GM12878 (cell line): ENCODE results near the gene USP9X. TPM values are rescaled to one million over a fixed set of nuclear protein-coding genes. Genes with fewer than 3 reads are reported as not detected.

ENCODE experiments used
- ASH2L ChIP-seq: fragments of 300-600, 200-600 bp; sonication (generic); IDR thresholded peaks from 2 replicates; pipeline ENCODE4 v1.6.1; 2017; ENCODE audit warnings: low read depth, mild to moderate bottlenecking, borderline replicate concordance
- IKZF1 ChIP-seq: fragments of 450-650 bp; conservative IDR thresholded peaks from 2 replicates; pipeline ENCODE4 v1.6.1; 2017; ENCODE audit warnings: antibody characterized with exemption, mild to moderate bottlenecking
- MEF2B ChIP-seq: fragments of 450-650 bp; IDR thresholded peaks from 2 replicates; pipeline ENCODE4 v1.6.1; 2018; ENCODE audit warnings: mild to moderate bottlenecking, moderate library complexity; ENCODE audit not compliant: partially characterized antibody, poor library complexity, severe bottlenecking
- POLR2A ChIP-seq: IDR thresholded peaks from 2 replicates; pipeline ENCODE4 v1.6.1; 2011; ENCODE audit warnings: low read depth, mild to moderate bottlenecking, low read length
- POLR2AphosphoS5 ChIP-seq: IDR thresholded peaks from 2 replicates; pipeline ENCODE4 v1.6.1; 2011; ENCODE audit warnings: mild to moderate bottlenecking, low read length, inconsistent platforms
- RUNX3 ChIP-seq: IDR thresholded peaks from 2 replicates; pipeline ENCODE4 v1.6.1; 2012; ENCODE audit warnings: low read length, inconsistent platforms
- SUZ12 ChIP-seq: fragments of 200-600 bp; sonication (generic); IDR thresholded peaks from one replicate; pipeline ENCODE4 v1.6.1; 2018; ENCODE audit warnings: antibody characterized with exemption, mild to moderate bottlenecking; ENCODE audit not compliant: unreplicated experiment
- TAF1 ChIP-seq: IDR thresholded peaks from 2 replicates; pipeline ENCODE4 v1.6.1; 2011; ENCODE audit warnings: mild to moderate bottlenecking, low read depth, low read length, borderline replicate concordance
- TCF3 ChIP-seq: IDR thresholded peaks from 2 replicates; pipeline ENCODE4 v1.6.1; 2012; ENCODE audit warnings: low read depth, mild to moderate bottlenecking, low read length, borderline replicate concordance; ENCODE audit not compliant: insufficient read depth
- polyA plus RNA-seq, 11 experiments: library from polyadenylated mRNA; depleted of rRNA in 4 of 11; unstranded in 6 of 11; stranded (reverse) in 5 of 11; fragments of >200 nt; fragmentation: Nextera tagmentation in 4 of 11; fragmentation: Illumina TruSeq in 1 of 11; extraction: Ambion mirVana in 4 of 11; extraction: Trizol in 1 of 11; gene quantifications; 1 replicate in 1 of 11; 2 replicates in 10 of 11; pipeline versions ENCODE4 v1.2.1 to v1.2.3, GENCODE V29; 2011 to 2016; ENCODE audit warnings: inconsistent platforms in 2 of 11, missing spikeins in 2 of 11, low read depth in 1 of 11
- total RNA-seq, 4 experiments: library from RNA; depleted of rRNA in 3 of 4; stranded (reverse); fragments of >200 nt in 3 of 4; fragmentation: Illumina TruSeq in 1 of 4; extraction: Trizol in 1 of 4; gene quantifications; 2 replicates each; pipeline versions ENCODE4 v1.2.1 to v1.2.3, GENCODE V29; 2013 to 2021
- TF ChIP-seq, protein P1 (sequence below): IDR thresholded peaks from 2 replicates; pipeline ENCODE4 v1.6.1; 2011; ENCODE audit warnings: borderline replicate concordance, low read depth, mild to moderate bottlenecking, moderate library complexity, mixed read lengths, low read length; ENCODE audit not compliant: insufficient read depth; ENCODE audit errors: extremely low read length
- TF ChIP-seq, protein P2 (sequence below): fragments of 450-650 bp; conservative IDR thresholded peaks from 2 replicates; pipeline ENCODE4 v1.6.1; 2017; ENCODE audit warnings: mild to moderate bottlenecking, moderate library complexity
- TF ChIP-seq, protein P3 (sequence below): fragments of 450-650 bp; IDR thresholded peaks from 2 replicates; pipeline ENCODE4 v1.6.1; 2017; ENCODE audit warnings: mild to moderate bottlenecking, moderate library complexity
- TF ChIP-seq, protein P4 (sequence below): fragments of 450-650 bp; IDR thresholded peaks from 2 replicates; pipeline ENCODE4 v1.6.1; 2017; ENCODE audit warnings: mild to moderate bottlenecking

The USP9X gene
- total and polyA plus RNA-seq, 10 of the 15 experiments (the other 5 are each of a cell fraction or from before 2014, with no cell fraction given): 9.3 to 61.6 (median 31.7) TPM

DNA sequence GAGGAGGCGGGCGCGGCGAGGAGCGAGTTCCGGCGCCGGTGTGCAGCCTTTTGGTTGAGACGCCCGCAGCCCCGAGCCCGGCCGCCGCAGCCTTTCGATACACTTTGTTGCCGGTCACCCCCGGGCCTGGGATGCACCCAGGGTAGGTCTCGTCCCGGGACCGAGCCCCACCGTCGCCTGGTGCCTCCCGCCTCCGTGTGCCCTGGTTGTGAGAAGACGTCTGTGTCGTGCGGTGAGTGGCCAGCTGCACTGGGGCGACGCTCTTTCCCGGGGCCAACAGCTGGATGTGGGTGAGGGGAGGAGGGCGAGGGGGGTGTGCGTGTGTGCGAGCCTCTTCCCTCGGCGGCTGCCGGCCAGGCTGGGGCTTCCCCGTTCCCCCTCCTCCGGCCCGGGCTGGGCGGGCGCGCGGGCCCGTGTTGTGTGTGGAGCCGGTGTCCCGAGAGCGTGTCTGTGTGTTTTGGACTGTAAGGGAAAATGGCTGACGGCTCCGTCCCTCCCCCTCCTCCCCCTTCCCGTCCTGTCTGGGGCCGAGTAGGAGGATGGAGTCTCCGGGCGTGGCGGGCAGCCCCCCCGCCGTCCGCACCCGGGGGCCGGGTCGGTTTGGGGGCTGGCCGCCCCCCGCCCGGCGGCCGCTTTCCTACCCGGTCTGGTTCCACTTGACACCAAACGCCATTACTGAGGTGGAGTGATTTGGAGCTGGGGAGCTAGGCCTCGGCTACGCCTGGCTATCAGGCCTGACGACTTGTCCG lies 807 bp downstream of the USP9X start (continued):
- TF ChIP-seq, protein P1, sequence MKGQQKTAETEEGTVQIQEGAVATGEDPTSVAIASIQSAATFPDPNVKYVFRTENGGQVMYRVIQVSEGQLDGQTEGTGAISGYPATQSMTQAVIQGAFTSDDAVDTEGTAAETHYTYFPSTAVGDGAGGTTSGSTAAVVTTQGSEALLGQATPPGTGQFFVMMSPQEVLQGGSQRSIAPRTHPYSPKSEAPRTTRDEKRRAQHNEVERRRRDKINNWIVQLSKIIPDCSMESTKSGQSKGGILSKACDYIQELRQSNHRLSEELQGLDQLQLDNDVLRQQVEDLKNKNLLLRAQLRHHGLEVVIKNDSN: no peak
- TF ChIP-seq MEF2B (peak; percentile 9), IKZF1 (peak; percentile 62), SUZ12 (no peak), TCF3 (peak; percentile 91), TAF1 (peak; percentile 57), POLR2A (peak; percentile 50), ASH2L (0 out of 2 replicates have a peak, but pooled peaks have one; percentile 13), POLR2AphosphoS5 (peak; percentile 63), RUNX3 (peak; percentile 16; the same call in 1 of the 2 replicates)
- TF ChIP-seq, protein P2, sequence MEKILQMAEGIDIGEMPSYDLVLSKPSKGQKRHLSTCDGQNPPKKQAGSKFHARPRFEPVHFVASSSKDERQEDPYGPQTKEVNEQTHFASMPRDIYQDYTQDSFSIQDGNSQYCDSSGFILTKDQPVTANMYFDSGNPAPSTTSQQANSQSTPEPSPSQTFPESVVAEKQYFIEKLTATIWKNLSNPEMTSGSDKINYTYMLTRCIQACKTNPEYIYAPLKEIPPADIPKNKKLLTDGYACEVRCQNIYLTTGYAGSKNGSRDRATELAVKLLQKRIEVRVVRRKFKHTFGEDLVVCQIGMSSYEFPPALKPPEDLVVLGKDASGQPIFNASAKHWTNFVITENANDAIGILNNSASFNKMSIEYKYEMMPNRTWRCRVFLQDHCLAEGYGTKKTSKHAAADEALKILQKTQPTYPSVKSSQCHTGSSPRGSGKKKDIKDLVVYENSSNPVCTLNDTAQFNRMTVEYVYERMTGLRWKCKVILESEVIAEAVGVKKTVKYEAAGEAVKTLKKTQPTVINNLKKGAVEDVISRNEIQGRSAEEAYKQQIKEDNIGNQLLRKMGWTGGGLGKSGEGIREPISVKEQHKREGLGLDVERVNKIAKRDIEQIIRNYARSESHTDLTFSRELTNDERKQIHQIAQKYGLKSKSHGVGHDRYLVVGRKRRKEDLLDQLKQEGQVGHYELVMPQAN: peak; percentile 48; the same call in 1 of the 2 replicates
- TF ChIP-seq, protein P3, sequence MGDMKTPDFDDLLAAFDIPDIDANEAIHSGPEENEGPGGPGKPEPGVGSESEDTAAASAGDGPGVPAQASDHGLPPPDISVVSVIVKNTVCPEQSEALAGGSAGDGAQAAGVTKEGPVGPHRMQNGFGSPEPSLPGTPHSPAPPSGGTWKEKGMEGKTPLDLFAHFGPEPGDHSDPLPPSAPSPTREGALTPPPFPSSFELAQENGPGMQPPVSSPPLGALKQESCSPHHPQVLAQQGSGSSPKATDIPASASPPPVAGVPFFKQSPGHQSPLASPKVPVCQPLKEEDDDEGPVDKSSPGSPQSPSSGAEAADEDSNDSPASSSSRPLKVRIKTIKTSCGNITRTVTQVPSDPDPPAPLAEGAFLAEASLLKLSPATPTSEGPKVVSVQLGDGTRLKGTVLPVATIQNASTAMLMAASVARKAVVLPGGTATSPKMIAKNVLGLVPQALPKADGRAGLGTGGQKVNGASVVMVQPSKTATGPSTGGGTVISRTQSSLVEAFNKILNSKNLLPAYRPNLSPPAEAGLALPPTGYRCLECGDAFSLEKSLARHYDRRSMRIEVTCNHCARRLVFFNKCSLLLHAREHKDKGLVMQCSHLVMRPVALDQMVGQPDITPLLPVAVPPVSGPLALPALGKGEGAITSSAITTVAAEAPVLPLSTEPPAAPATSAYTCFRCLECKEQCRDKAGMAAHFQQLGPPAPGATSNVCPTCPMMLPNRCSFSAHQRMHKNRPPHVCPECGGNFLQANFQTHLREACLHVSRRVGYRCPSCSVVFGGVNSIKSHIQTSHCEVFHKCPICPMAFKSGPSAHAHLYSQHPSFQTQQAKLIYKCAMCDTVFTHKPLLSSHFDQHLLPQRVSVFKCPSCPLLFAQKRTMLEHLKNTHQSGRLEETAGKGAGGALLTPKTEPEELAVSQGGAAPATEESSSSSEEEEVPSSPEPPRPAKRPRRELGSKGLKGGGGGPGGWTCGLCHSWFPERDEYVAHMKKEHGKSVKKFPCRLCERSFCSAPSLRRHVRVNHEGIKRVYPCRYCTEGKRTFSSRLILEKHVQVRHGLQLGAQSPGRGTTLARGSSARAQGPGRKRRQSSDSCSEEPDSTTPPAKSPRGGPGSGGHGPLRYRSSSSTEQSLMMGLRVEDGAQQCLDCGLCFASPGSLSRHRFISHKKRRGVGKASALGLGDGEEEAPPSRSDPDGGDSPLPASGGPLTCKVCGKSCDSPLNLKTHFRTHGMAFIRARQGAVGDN: peak; percentile 22; the same call in 1 of the 2 replicates
- TF ChIP-seq, protein P4, sequence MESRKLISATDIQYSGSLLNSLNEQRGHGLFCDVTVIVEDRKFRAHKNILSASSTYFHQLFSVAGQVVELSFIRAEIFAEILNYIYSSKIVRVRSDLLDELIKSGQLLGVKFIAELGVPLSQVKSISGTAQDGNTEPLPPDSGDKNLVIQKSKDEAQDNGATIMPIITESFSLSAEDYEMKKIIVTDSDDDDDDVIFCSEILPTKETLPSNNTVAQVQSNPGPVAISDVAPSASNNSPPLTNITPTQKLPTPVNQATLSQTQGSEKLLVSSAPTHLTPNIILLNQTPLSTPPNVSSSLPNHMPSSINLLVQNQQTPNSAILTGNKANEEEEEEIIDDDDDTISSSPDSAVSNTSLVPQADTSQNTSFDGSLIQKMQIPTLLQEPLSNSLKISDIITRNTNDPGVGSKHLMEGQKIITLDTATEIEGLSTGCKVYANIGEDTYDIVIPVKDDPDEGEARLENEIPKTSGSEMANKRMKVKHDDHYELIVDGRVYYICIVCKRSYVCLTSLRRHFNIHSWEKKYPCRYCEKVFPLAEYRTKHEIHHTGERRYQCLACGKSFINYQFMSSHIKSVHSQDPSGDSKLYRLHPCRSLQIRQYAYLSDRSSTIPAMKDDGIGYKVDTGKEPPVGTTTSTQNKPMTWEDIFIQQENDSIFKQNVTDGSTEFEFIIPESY: no peak
- TF ChIP-seq, all 136 proteins: peak for 22
